ENCODE measurements around the gene PLCD1.

Gene PLCD1

DNA sequence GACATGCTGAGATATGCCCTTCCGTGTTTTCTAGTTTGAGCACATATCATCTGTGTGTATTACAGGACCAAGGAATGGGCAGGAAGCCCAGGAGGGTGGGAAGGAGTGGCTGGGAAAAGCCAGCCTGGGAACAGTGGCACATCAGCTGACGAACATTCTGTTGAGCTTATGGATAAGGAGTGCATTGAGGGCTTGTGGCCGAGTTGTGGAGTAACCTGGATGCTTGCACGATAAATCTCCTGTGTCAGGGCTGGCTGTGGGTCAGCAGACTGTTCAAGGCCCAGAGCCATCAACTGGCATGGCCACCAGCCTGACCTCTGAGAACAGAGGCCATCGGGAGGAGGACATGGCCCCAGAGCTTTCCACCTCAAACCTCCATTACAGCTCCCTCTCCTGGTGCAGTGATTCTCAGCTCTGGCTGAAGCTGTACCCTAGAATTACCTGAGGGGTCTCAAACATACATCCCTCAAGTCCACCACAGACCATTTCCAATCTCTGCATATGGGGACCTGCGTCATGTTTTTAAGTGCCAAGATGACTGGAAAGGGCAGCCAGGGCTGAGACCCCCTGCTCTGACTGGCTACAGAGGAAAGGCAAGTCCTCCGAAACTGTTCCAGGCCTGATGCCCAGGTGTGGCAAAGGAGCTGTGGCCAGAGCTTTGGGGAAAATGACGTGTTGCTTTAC lies 43.7 kb downstream of the PLCD1 start:
- no peak overlapping the region for H3K27ac ChIP-seq (ENCODE audit: low read length)

DNA sequence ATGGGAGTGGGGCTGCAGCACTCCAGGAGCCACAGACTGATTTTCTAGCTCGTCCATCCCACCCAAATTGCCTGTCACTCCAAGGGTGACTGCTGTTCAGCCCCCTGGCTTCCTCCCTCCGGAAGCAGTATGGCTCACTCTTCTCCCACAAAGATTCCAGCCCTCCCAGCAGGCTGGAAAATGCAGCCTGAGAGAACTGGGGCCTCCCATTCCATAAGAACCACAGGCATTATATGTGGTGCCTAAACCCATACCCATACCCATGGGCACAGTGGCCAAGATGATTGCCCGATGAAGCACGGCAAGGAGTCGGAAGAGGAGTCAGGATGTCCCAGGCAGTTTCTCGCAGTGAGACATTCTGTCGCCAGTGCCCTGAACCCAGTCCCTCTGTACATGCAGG lies 44.8 kb downstream of the PLCD1 start:
- Histone ChIP-seq H4K20me1 (ENCODE audit: insufficient read depth, low read length) (no peaks in the 10 kb centered on the region), H3F3A (ENCODE audit: insufficient read depth, low read length) (no peaks in the 10 kb centered on the region), H3K9me3 (replicated peaks; ENCODE audit: insufficient read depth, low read length) (no peaks in the 10 kb centered on the region), H3K27ac (ENCODE audit: low read length) (no peak overlapping the region), H2AFZ (ENCODE audit: low read length) (no peak overlapping the region), H3K4me3 (ENCODE audit: low read length) (no peak overlapping the region), H3K79me2 (ENCODE audit: low read length) (no peaks in the 10 kb centered on the region), H3K4me2 (ENCODE audit: low read depth, low read length) (no peak overlapping the region), H3K36me3 (replicated peaks; ENCODE audit: insufficient read depth, low read length) (no peaks in the 10 kb centered on the region), H3K27me3 (replicated peaks; ENCODE audit: insufficient read depth, low read length) (no peaks in the 10 kb centered on the region), H3K4me1 (ENCODE audit: low read length) (no peaks in the 10 kb centered on the region), H3K9me2 (replicated peaks; ENCODE audit: insufficient read depth, low read length) (no peaks in the 10 kb centered on the region), H3K9ac (ENCODE audit: low read length) (no peak overlapping the region)
- no peak for DNase-seq
- TF ChIP-seq, protein P1, sequence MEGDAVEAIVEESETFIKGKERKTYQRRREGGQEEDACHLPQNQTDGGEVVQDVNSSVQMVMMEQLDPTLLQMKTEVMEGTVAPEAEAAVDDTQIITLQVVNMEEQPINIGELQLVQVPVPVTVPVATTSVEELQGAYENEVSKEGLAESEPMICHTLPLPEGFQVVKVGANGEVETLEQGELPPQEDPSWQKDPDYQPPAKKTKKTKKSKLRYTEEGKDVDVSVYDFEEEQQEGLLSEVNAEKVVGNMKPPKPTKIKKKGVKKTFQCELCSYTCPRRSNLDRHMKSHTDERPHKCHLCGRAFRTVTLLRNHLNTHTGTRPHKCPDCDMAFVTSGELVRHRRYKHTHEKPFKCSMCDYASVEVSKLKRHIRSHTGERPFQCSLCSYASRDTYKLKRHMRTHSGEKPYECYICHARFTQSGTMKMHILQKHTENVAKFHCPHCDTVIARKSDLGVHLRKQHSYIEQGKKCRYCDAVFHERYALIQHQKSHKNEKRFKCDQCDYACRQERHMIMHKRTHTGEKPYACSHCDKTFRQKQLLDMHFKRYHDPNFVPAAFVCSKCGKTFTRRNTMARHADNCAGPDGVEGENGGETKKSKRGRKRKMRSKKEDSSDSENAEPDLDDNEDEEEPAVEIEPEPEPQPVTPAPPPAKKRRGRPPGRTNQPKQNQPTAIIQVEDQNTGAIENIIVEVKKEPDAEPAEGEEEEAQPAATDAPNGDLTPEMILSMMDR (IDR thresholded peaks at IDR 0.05; ENCODE audit: low read length) = no peak
- TF ChIP-seq EZH2 (optimal IDR thresholded peaks at IDR 0.05; ENCODE audit: low read depth, low read length) (no peak), EZH2phosphoT487 (IDR thresholded peaks at IDR 0.05; ENCODE audit: low read length) (no peak)

More for the DNA sequence above, 43.7 kb downstream of the PLCD1 start:
- no peak overlapping the region for H2AFZ ChIP-seq (ENCODE audit: low read length)
- H3K9me3 ChIP-seq (replicated peaks; ENCODE audit: insufficient read depth, low read length) = no peaks in the 10 kb centered on the region
- no peak for DNase-seq
- H3K4me1 ChIP-seq (ENCODE audit: low read length) = no peaks in the 10 kb centered on the region
- H3K79me2 ChIP-seq (ENCODE audit: low read length) = no peaks in the 10 kb centered on the region
- H3F3A ChIP-seq (ENCODE audit: insufficient read depth, low read length) = no peaks in the 10 kb centered on the region
- H3K9ac ChIP-seq (ENCODE audit: low read length) = no peak overlapping the region
- no peaks in the 10 kb centered on the region for H3K9me2 ChIP-seq (replicated peaks; ENCODE audit: insufficient read depth, low read length)
- H3K27me3 ChIP-seq (replicated peaks; ENCODE audit: insufficient read depth, low read length) = no peaks in the 10 kb centered on the region
- TF ChIP-seq EZH2 (optimal IDR thresholded peaks at IDR 0.05; ENCODE audit: low read depth, low read length) = no peak
- TF ChIP-seq EZH2phosphoT487 (IDR thresholded peaks at IDR 0.05; ENCODE audit: low read length) = no peak
- TF ChIP-seq, protein P1 (IDR thresholded peaks at IDR 0.05; ENCODE audit: low read length) = no peak
- H3K36me3 ChIP-seq (replicated peaks; ENCODE audit: insufficient read depth, low read length) = no peaks in the 10 kb centered on the region
- H3K4me3 ChIP-seq (ENCODE audit: low read length) = no peak overlapping the region
- no peak overlapping the region for H3K4me2 ChIP-seq (ENCODE audit: low read depth, low read length)
- H4K20me1 ChIP-seq (ENCODE audit: insufficient read depth, low read length) = no peaks in the 10 kb centered on the region

DNA sequence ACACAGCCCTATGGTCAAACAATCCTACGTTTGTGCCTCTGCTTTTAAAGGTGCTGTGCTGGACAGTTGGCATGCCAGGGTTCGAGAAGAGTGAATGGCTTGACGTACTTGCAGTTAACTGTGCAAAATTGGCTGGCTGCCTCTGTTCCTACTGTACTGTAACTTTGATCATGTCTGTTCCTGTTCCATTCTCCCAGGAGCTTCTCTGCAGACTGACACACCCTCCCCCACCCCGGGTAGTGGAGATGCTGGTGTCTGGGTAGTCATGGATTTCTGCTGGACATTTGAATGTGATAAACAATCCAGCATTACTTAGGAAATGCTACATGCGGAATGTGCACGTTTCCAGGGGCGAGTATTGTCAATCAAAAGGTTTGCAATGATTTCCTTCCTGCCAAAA lies 45.4 kb downstream of the PLCD1 start:
- H3F3A ChIP-seq (ENCODE audit: insufficient read depth, low read length) = no peaks in the 10 kb centered on the region
- H3K36me3 ChIP-seq (replicated peaks; ENCODE audit: insufficient read depth, low read length) = no peaks in the 10 kb centered on the region
- H3K9me3 ChIP-seq (replicated peaks; ENCODE audit: insufficient read depth, low read length) = no peaks in the 10 kb centered on the region
- no peak overlapping the region for H3K4me2 ChIP-seq (ENCODE audit: low read depth, low read length)
- H4K20me1 ChIP-seq (ENCODE audit: insufficient read depth, low read length) = no peaks in the 10 kb centered on the region
- DNase-seq = no peak
- H3K27me3 ChIP-seq (replicated peaks; ENCODE audit: insufficient read depth, low read length) = no peaks in the 10 kb centered on the region
- no peak overlapping the region for H2AFZ ChIP-seq (ENCODE audit: low read length)
- no peak overlapping the region for H3K4me3 ChIP-seq (ENCODE audit: low read length)
- H3K9ac ChIP-seq (ENCODE audit: low read length) = no peak overlapping the region
- no peaks in the 10 kb centered on the region for H3K4me1 ChIP-seq (ENCODE audit: low read length)
- TF ChIP-seq, protein P1 (IDR thresholded peaks at IDR 0.05; ENCODE audit: low read length) = no peak
- TF ChIP-seq EZH2phosphoT487 (IDR thresholded peaks at IDR 0.05; ENCODE audit: low read length) (no peak), EZH2 (optimal IDR thresholded peaks at IDR 0.05; ENCODE audit: low read depth, low read length) (no peak)
- no peak overlapping the region for H3K27ac ChIP-seq (ENCODE audit: low read length)
- no peaks in the 10 kb centered on the region for H3K9me2 ChIP-seq (replicated peaks; ENCODE audit: insufficient read depth, low read length)
- no peaks in the 10 kb centered on the region for H3K79me2 ChIP-seq (ENCODE audit: low read length)

All from MM.1S (cell line).